SU-DHL-6 (cell line): Measurements from ENCODE around the gene UBE2D2.
"Not testable (repeated sequence)": the region's sequence is repeated elsewhere in the genome, so short reads cannot be mapped to it uniquely, and the experiment has no call there.

ENCODE experiments used
- H2AFZ ChIP-seq: fragments of 200-600 bp; sonication (generic); 2 replicates; pipeline ENCODE4 v1.6.1; 2014; ENCODE audit warnings: low read depth, mild to moderate bottlenecking, moderate library complexity, mixed read lengths, antibody characterized with exemption, low read length; ENCODE audit not compliant: severe bottlenecking
- H3F3A ChIP-seq: fragments of 200-600 bp; shearing (Covaris generic); 2 replicates; pipeline ENCODE4 v1.6.0; 2016; ENCODE audit warnings: antibody characterized with exemption, mild to moderate bottlenecking; ENCODE audit not compliant: insufficient read depth
- H3K27ac ChIP-seq: fragments of 200-600 bp; sonication (generic); 2 replicates; pipeline ENCODE4 v1.5.1; 2016; ENCODE audit warnings: low read depth, mild to moderate bottlenecking, low read length, moderate library complexity, mixed read lengths
- H3K27me3 ChIP-seq: fragments of 200-600 bp; sonication (generic), shearing (Covaris generic); 2 replicates; pipeline ENCODE4 v1.6.0; 2014; ENCODE audit warnings: mild to moderate bottlenecking, low read length
- H3K36me3 ChIP-seq: fragments of 200-600 bp; sonication (generic); 2 replicates; pipeline ENCODE4 v1.6.1; 2014; ENCODE audit warnings: mild to moderate bottlenecking, low read length, mixed read lengths
- H3K4me2 ChIP-seq: fragments of 300-600, 200-600 bp; shearing (Covaris generic), sonication (generic); 2 replicates; pipeline ENCODE4 v1.6.0; 2014; ENCODE audit warnings: low read length, low read depth, mild to moderate bottlenecking; ENCODE audit not compliant: poor library complexity, severe bottlenecking
- H3K4me3 ChIP-seq: fragments of 200-600 bp; sonication (generic); 2 replicates; pipeline ENCODE4 v1.5.1; 2014; ENCODE audit warnings: antibody characterized with exemption, low read length, mild to moderate bottlenecking, mixed read lengths; ENCODE audit not compliant: insufficient read depth, poor library complexity, severe bottlenecking
- H3K79me2 ChIP-seq: fragments of 200-600 bp; sonication (generic); 2 replicates; pipeline ENCODE4 v1.6.1; 2014; ENCODE audit warnings: mild to moderate bottlenecking, low read length, moderate library complexity; ENCODE audit not compliant: insufficient read depth
- H3K9ac ChIP-seq: fragments of 200-600 bp; sonication (generic); 2 replicates; pipeline ENCODE4 v1.7.0; 2014; ENCODE audit warnings: mild to moderate bottlenecking, low read length
- H3K9me2 ChIP-seq: fragments of 200-600 bp; sonication (generic); replicated peaks from 2 replicates; pipeline ENCODE4 v1.6.1; 2014; ENCODE audit warnings: low read length; ENCODE audit not compliant: insufficient read depth
- H3K9me3 ChIP-seq: fragments of 200-600 bp; sonication (generic); 2 replicates; pipeline ENCODE4 v1.6.1; 2014; ENCODE audit warnings: low read length, mixed read lengths; ENCODE audit not compliant: insufficient read depth
- H4K20me1 ChIP-seq: fragments of 200-600 bp; sonication (generic); 2 replicates; pipeline ENCODE4 v1.6.1; 2014; ENCODE audit warnings: low read depth, mild to moderate bottlenecking, antibody characterized with exemption, low read length, moderate library complexity, mixed read lengths
- EZH2phosphoT487 ChIP-seq: fragments of 200-600 bp; sonication (generic), shearing (Covaris generic); conservative IDR thresholded peaks from 2 replicates; pipeline ENCODE4 v1.6.1; 2018; ENCODE audit warnings: mild to moderate bottlenecking, antibody characterized with exemption, low read length, moderate library complexity, mixed read lengths
- TF ChIP-seq, protein P1 (sequence below): fragments of 200-600 bp; sonication (generic); IDR thresholded peaks from one replicate; pipeline ENCODE4 v1.5.1; 2017; ENCODE audit warnings: antibody characterized with exemption, mild to moderate bottlenecking, low read length, moderate library complexity; ENCODE audit not compliant: insufficient read depth, poor library complexity, severe bottlenecking

UBE2D2 gene

DNA sequence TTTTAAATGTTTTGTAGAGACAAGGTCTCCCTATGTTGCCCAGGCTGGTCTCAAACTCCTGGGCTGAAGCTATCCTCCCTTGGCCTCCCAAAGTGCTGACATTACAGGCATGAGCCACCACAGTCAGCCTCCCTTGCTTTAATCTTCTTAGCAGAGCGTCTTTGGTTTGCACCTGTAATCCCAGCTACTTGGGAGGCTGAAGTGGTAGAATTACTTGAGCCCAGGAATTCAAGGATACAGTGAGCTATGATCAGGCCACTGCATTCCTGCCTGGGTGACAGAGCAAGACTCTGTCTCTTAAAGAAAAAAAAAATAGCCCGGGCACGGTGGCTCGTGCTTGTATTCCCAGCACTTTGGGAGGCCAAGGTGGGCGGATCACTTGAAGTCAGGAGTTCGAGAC is 27.8 kb downstream of the UBE2D2 start:
- no peaks in the 10 kb centered on the region for H3K9me2 ChIP-seq
- TF ChIP-seq EZH2phosphoT487: no peak
- TF ChIP-seq, protein P1, sequence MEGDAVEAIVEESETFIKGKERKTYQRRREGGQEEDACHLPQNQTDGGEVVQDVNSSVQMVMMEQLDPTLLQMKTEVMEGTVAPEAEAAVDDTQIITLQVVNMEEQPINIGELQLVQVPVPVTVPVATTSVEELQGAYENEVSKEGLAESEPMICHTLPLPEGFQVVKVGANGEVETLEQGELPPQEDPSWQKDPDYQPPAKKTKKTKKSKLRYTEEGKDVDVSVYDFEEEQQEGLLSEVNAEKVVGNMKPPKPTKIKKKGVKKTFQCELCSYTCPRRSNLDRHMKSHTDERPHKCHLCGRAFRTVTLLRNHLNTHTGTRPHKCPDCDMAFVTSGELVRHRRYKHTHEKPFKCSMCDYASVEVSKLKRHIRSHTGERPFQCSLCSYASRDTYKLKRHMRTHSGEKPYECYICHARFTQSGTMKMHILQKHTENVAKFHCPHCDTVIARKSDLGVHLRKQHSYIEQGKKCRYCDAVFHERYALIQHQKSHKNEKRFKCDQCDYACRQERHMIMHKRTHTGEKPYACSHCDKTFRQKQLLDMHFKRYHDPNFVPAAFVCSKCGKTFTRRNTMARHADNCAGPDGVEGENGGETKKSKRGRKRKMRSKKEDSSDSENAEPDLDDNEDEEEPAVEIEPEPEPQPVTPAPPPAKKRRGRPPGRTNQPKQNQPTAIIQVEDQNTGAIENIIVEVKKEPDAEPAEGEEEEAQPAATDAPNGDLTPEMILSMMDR: no peak
- H3K36me3 ChIP-seq: peaks cover 6% of the 10 kb centered on the region; the same call in 1 of the 2 replicates
- H3F3A ChIP-seq: peaks cover 13% of the 10 kb centered on the region
- H3K9ac ChIP-seq: no peak overlapping the region
- H3K4me2 ChIP-seq: no peak overlapping the region
- no peak overlapping the region for H3K27ac ChIP-seq
- H3K79me2 ChIP-seq: peaks cover 100% of the 10 kb centered on the region
- no peak overlapping the region for H3K4me3 ChIP-seq
- no peak overlapping the region for H2AFZ ChIP-seq
- peaks cover 25% of the 10 kb centered on the region for H4K20me1 ChIP-seq
- no peaks in the 10 kb centered on the region for H3K27me3 ChIP-seq
- no peaks in the 10 kb centered on the region for H3K9me3 ChIP-seq

DNA sequence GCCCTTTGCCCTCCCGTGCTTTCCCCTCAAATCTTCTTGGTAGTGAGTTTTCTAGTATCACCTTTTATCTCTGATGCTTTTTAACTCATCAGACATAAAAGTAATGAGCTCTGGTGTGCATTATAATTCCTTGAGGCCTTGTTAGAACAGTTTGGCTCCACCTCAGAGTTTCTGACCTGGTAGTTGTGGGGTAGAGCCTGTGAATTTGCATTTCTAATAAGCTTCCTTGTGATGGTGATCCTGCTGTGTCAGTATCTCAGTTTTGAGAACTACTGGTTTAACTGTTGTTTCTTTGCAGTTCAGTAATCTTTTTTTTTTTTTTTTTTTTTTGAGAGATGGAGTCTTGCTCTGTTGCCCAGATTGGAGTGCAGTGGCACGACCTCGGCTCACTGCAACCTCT is 31.1 kb downstream of the UBE2D2 start:
- peaks cover 16% of the 10 kb centered on the region for H4K20me1 ChIP-seq
- H3K27ac ChIP-seq: no peak overlapping the region; the same call in 1 of the 2 replicates
- peak overlapping the region; percentile 32 for H3K4me2 ChIP-seq

DNA sequence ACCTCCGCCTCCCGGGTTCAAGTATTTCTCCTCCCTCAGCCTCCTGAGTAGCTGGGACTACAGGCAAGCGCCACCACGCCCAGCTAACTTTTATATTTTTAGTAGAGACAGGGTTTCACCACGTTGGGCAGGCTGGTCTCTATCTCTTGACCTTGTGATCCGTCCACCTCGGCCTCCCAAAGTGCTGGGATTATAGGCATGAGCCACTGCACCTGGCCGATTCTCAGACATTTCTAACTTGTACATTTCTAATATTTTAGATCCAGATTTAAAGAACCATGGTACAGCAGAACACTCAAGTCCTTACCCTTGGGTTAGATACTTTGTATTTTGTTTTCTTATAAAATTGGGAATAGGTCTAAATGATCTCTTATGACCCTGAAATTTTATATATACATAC is 31.9 kb downstream of the UBE2D2 start:
- not testable (repeated sequence) for H3K27ac ChIP-seq, H3K4me3 ChIP-seq, H3K36me3 ChIP-seq, H3K9me3 ChIP-seq, H2AFZ ChIP-seq, H3K27me3 ChIP-seq, H3K9ac ChIP-seq, H3K9me2 ChIP-seq
- H3K79me2 ChIP-seq: peaks cover 100% of the 10 kb centered on the region
- peak overlapping the region; percentile 32 for H3K4me2 ChIP-seq
- peaks cover 13% of the 10 kb centered on the region for H4K20me1 ChIP-seq
- peaks cover 17% of the 10 kb centered on the region for H3F3A ChIP-seq

More for the DNA sequence above, 31.1 kb downstream of the UBE2D2 start:
- H3K27me3 ChIP-seq: no peaks in the 10 kb centered on the region
- no peaks in the 10 kb centered on the region for H3K36me3 ChIP-seq
- H3F3A ChIP-seq: peaks cover 13% of the 10 kb centered on the region
- no peaks in the 10 kb centered on the region for H3K9me2 ChIP-seq
- no peak overlapping the region for H2AFZ ChIP-seq
- H3K9ac ChIP-seq: no peak overlapping the region
- no peaks in the 10 kb centered on the region for H3K9me3 ChIP-seq
- no peak for TF ChIP-seq EZH2phosphoT487
- TF ChIP-seq, protein P1: no peak
- H3K4me3 ChIP-seq: no peak overlapping the region
- H3K79me2 ChIP-seq: peaks cover 100% of the 10 kb centered on the region

DNA sequence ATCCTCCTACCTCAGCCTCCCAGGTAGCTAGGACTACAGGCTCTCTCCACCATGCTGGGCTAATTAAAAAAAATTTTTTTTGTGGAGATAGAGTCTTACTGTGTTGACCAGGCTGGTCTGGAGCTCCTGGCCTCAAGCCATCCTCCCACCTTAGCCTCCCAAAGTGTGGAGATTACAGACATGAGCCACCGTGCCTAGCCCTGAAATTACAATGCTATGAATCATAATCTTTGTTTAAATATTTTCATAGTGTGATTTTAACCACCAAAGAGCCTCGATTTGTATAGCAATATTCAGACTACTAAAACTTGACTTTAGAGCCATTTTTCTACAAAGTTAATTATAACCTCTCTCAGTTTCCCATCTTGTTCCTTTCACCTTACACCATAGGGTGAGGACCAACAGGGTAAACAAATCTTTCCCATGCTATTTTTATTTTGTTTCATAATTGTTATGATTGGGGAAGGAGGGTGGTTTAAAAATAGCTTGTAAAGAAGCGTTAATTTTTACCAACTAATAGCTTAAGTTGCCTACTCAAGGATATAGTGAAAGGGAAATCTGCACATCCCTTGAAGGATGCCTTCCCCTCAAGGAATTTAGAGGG is 32.7 kb downstream of the UBE2D2 start:
- no peaks in the 10 kb centered on the region for H3K9me2 ChIP-seq
- no peak for TF ChIP-seq EZH2phosphoT487
- TF ChIP-seq, protein P1: no peak
- no peak overlapping the region for H2AFZ ChIP-seq
- H3K9ac ChIP-seq: no peak overlapping the region
- no peak overlapping the region for H3K4me2 ChIP-seq
- H3K36me3 ChIP-seq: no peaks in the 10 kb centered on the region; the same call in 1 of the 2 replicates
- peaks cover 8% of the 10 kb centered on the region; the same call in 1 of the 2 replicates for H4K20me1 ChIP-seq
- 0 out of 2 replicates have a peak overlapping the region, but pooled peaks have one; percentile 0 for H3K27ac ChIP-seq
- peaks cover 17% of the 10 kb centered on the region for H3F3A ChIP-seq
- H3K27me3 ChIP-seq: no peaks in the 10 kb centered on the region
- H3K79me2 ChIP-seq: peaks cover 100% of the 10 kb centered on the region
- H3K9me3 ChIP-seq: no peaks in the 10 kb centered on the region
- no peak overlapping the region for H3K4me3 ChIP-seq
